Mesodermal cell (in vitro differentiated cells): ENCODE data around the gene PI4K2A.
"Not testable (repeated sequence)": the region's sequence is repeated elsewhere in the genome, so short reads cannot be mapped to it uniquely, and the experiment has no call there.

Experiments
- H3K27ac ChIP-seq: 2 replicates; pipeline ENCODE4 v1.7.0; 2013; ENCODE audit warnings: mild to moderate bottlenecking, low read depth, low read length, moderate library complexity; ENCODE audit not compliant: severe bottlenecking
- H3K36me3 ChIP-seq: 2 replicates; pipeline ENCODE4 v1.7.1; 2013; ENCODE audit warnings: mild to moderate bottlenecking, low read length, moderate library complexity; ENCODE audit not compliant: control insufficient read depth, insufficient read depth
- H3K4me1 ChIP-seq: one replicate; pipeline ENCODE4 v1.7.1; 2013; ENCODE audit warnings: mild to moderate bottlenecking, low read length; ENCODE audit not compliant: insufficient read depth, control insufficient read depth, poor library complexity, severe bottlenecking
- H3K4me3 ChIP-seq: 2 replicates; pipeline ENCODE4 v1.7.0; 2013; ENCODE audit warnings: low read length, control low read depth, mild to moderate bottlenecking; ENCODE audit not compliant: insufficient read depth, poor library complexity, severe bottlenecking; ENCODE audit errors: extremely low read depth
- H3K9me3 ChIP-seq: 2 replicates; pipeline ENCODE4 v1.7.1; 2013; ENCODE audit warnings: mild to moderate bottlenecking, low read length, moderate library complexity; ENCODE audit not compliant: control insufficient read depth
- WGBS, 2 experiments: methylation state at CpG; one replicate each; pipeline ENCODE4 v1.1.5; 2013; ENCODE audit warnings: missing lambda C conversion rate in 2 of 2; ENCODE audit not compliant: insufficient coverage in 2 of 2; 5-methylcytosine and 5-hydroxymethylcytosine counted together

PI4K2A gene

GRCh38 chr10:97632949-97633884, 7.3 kb upstream of the PI4K2A start, which contains the start of gene MORN4:
Gene MORN4, minus strand, starts transcription at chr10:97633500. Its CDS starts 13,847 bp downstream, at chr10:97619653.
- WGBS, 2 experiments: 6 to 10% methylated on average over 54 to 59 of the region's 62 CpGs
- no peak within 1 kb of the TSS for H3K27ac ChIP-seq
- H3K4me3 ChIP-seq: peak within 1 kb of the TSS; percentile 77

GRCh38 chr10:97633921-97634320, 6.5 kb upstream of the PI4K2A start:
- Histone ChIP-seq H3K36me3 (no peaks in the 10 kb centered on the region), H3K9me3 (no peaks in the 10 kb centered on the region), H3K4me1 (no peaks in the 10 kb centered on the region), H3K27ac (no peak overlapping the region), H3K4me3 (no peak overlapping the region)
- WGBS, 2 experiments: 90 to 98% methylated on average over 7 to 8 of the region's 8 CpGs

More at GRCh38 chr10:97632949-97633884, 7.3 kb upstream of the PI4K2A start, which contains the start of gene MORN4:
- Histone ChIP-seq H3K9me3 (no peaks in the 10 kb centered on the region), H3K36me3 (no peaks in the 10 kb centered on the region), H3K4me1 (no peaks in the 10 kb centered on the region)

- no CpG with 5 or more reads among the region's 1 CpG for WGBS, 2 experiments
- Histone ChIP-seq H3K4me1 (peaks cover 3% of the 10 kb centered on the region), H3K27ac (no peak overlapping the region), H3K9me3 (no peaks in the 10 kb centered on the region), H3K4me3 (no peak overlapping the region), H3K36me3 (no peaks in the 10 kb centered on the region)
Measured at GRCh38 chr10:97635577-97635976, 4.9 kb upstream of the PI4K2A start.

GRCh38 chr10:97639090-97639489, 1.4 kb upstream of the PI4K2A start:
- H3K4me1 ChIP-seq, H3K9me3 ChIP-seq, H3K4me3 ChIP-seq, H3K27ac ChIP-seq: not testable (repeated sequence)
- peaks cover 13% of the 10 kb centered on the region for H3K36me3 ChIP-seq
- 100% methylated on average over 1 of the region's 3 CpGs; no CpG with 5 or more reads in 1 of the 2 experiments for WGBS, 2 experiments

GRCh38 chr10:97640868-97641811, 669 bp downstream of the PI4K2A start:
- Histone ChIP-seq H3K27ac (peak overlapping the region; percentile 79), H3K36me3 (peaks cover 31% of the 10 kb centered on the region), H3K4me3 (peak overlapping the region; percentile 88), H3K9me3 (no peaks in the 10 kb centered on the region), H3K4me1 (peaks cover 3% of the 10 kb centered on the region)
- 1 to 3% methylated on average over 36 to 47 of the region's 67 CpGs for WGBS, 2 experiments

GRCh38 chr10:97642471-97643159, 2.1 kb downstream of the PI4K2A start:
- H3K36me3 ChIP-seq: peaks cover 45% of the 10 kb centered on the region
- H3K4me1 ChIP-seq, H3K4me3 ChIP-seq, H3K9me3 ChIP-seq, H3K27ac ChIP-seq: not testable (repeated sequence)
- WGBS, 2 experiments: 95 to 98% methylated on average over 11 to 12 of the region's 13 CpGs

- Histone ChIP-seq H3K4me3 (no peak overlapping the region), H3K9me3 (no peaks in the 10 kb centered on the region), H3K36me3 (peaks cover 48% of the 10 kb centered on the region), H3K27ac (no peak overlapping the region), H3K4me1 (peaks cover 4% of the 10 kb centered on the region)
- WGBS, 2 experiments: 100% methylated on average over 1 of the region's 4 CpGs
Measured at GRCh38 chr10:97643441-97643985, 3.0 kb downstream of the PI4K2A start.

GRCh38 chr10:97644936-97645335, 4.5 kb downstream of the PI4K2A start:
- Histone ChIP-seq H3K27ac (no peak overlapping the region), H3K36me3 (peaks cover 48% of the 10 kb centered on the region), H3K9me3 (no peaks in the 10 kb centered on the region), H3K4me1 (peaks cover 13% of the 10 kb centered on the region), H3K4me3 (no peak overlapping the region)
- 100% methylated on average over 1 to 2 of the region's 4 CpGs for WGBS, 2 experiments

GRCh38 chr10:97647556-97647955, 7.1 kb downstream of the PI4K2A start:
- no peak overlapping the region for H3K4me3 ChIP-seq
- H3K36me3 ChIP-seq: peaks cover 74% of the 10 kb centered on the region
- no peak overlapping the region for H3K27ac ChIP-seq
- H3K4me1 ChIP-seq: peaks cover 19% of the 10 kb centered on the region
- 88 to 95% methylated on average over 1 of the region's 1 CpG for WGBS, 2 experiments
- H3K9me3 ChIP-seq: no peaks in the 10 kb centered on the region
